Measurements from ENCODE around the gene NELL1. TPM values are rescaled to one million over a fixed set of nuclear protein-coding genes. Genes with fewer than 3 reads are reported as not detected.

NELL1 gene
- total RNA-seq, 2 donors from 2014 or later, result 0.19 TPM; not detected in 1

DNA sequence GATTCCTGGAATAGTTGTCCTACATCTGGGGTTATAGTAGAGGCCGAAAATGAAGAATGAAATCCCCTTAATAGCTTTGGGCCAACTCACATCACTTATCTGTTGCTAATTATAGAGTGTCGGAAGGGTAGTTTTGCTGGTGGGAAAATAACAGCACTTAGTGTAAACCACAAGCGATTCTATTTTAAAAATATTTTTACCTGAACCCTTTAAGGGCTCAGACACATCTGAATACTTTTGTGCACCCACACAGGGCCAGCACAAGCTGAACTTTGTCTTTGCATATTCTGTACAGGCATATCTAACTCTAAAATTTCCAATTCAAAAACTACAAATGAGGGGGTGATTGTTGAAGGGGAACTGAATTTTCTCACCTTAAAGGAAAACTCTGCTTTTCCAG is 42.4 kb upstream of the NELL1 start:
- TF ChIP-seq, protein P1, sequence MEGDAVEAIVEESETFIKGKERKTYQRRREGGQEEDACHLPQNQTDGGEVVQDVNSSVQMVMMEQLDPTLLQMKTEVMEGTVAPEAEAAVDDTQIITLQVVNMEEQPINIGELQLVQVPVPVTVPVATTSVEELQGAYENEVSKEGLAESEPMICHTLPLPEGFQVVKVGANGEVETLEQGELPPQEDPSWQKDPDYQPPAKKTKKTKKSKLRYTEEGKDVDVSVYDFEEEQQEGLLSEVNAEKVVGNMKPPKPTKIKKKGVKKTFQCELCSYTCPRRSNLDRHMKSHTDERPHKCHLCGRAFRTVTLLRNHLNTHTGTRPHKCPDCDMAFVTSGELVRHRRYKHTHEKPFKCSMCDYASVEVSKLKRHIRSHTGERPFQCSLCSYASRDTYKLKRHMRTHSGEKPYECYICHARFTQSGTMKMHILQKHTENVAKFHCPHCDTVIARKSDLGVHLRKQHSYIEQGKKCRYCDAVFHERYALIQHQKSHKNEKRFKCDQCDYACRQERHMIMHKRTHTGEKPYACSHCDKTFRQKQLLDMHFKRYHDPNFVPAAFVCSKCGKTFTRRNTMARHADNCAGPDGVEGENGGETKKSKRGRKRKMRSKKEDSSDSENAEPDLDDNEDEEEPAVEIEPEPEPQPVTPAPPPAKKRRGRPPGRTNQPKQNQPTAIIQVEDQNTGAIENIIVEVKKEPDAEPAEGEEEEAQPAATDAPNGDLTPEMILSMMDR (IDR thresholded peaks at IDR 0.05), result no peak
- intact Hi-C loops (cut with DNase I), result no loop called here
- no peak for DNase-seq

DNA sequence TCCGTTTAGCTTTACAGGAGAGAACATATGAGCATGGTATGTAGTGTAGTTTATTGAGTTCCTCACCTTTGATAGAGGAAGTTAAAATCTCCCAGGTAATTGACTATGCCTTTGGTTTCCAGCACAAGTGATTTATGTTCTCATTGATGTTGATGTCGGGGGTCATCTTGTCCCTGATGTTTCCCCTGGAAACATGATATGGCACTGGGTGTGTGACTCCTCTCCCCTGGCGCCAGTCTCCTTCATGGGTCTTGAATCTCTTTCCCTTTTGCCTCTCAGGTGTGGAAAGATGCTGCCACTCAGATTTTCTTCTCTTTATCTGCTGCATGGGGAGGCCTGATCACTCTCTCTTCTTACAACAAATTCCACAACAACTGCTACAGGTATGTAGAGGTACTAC is 41.7 kb upstream of the NELL1 start:
- Histone ChIP-seq H3K4me1 (no peaks in the 10 kb centered on the region), H3K4me3 (no peak overlapping the region), H3K27me3 (no peaks in the 10 kb centered on the region), H3K9me3 (no peaks in the 10 kb centered on the region), H3K9ac (ENCODE audit: low read depth in 2 of 2, low read length in 2 of 2) (no peak overlapping the region), H3K36me3 (no peaks in the 10 kb centered on the region), H3K27ac (no peak overlapping the region)
- no peak for DNase-seq
- intact Hi-C loops (cut with DNase I), result no loop called here
- TF ChIP-seq, protein P1 (IDR thresholded peaks at IDR 0.05), result no peak

More for the DNA sequence above, 42.4 kb upstream of the NELL1 start:
- Histone ChIP-seq H3K27ac (no peak overlapping the region), H3K9ac (ENCODE audit: low read depth in 2 of 2, low read length in 2 of 2) (no peak overlapping the region), H3K4me1 (no peaks in the 10 kb centered on the region), H3K27me3 (no peaks in the 10 kb centered on the region), H3K9me3 (no peaks in the 10 kb centered on the region), H3K36me3 (no peaks in the 10 kb centered on the region), H3K4me3 (no peak overlapping the region)

DNA sequence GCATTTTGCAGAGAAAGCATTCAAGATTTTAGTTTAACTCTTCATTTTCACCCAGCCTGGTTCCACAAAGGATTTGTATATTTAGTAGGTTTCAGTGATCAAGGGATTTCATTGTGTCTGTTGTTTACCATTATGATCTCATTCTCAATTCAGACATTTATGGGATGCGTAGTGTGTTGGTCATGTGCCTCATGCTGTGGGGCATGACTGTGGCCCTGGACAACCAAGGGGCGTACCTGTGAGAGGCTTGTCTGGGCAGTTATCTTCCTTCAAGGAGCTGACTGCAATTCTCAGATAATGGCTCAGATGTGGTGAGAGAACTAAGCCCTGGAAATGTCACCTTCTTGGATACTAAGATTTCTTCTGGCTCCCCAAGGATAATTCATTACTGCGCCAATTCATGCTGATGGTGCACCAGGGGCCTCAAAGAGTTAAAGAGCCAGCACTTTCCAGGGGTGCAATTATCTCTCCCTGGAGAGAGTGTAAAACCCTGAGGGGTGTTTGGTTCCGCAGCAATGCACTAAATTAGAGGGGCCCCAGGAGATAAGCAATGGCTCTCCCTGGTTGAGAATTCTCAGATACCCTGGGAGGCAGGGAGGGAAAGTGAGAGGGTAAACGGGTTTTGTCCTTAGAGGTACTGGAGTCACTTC is 37.7 kb upstream of the NELL1 start:
- Histone ChIP-seq H3K9ac (ENCODE audit: low read depth in 2 of 2, low read length in 2 of 2) (no peak overlapping the region), H3K27ac (no peak overlapping the region), H3K9me3 (no peaks in the 10 kb centered on the region), H3K4me3 (no peak overlapping the region), H3K36me3 (no peaks in the 10 kb centered on the region), H3K27me3 (no peaks in the 10 kb centered on the region), H3K4me1 (no peaks in the 10 kb centered on the region)
- no peak for DNase-seq
- TF ChIP-seq, protein P1 (IDR thresholded peaks at IDR 0.05), result no peak
- intact Hi-C loops (cut with DNase I), result no loop called here

DNA sequence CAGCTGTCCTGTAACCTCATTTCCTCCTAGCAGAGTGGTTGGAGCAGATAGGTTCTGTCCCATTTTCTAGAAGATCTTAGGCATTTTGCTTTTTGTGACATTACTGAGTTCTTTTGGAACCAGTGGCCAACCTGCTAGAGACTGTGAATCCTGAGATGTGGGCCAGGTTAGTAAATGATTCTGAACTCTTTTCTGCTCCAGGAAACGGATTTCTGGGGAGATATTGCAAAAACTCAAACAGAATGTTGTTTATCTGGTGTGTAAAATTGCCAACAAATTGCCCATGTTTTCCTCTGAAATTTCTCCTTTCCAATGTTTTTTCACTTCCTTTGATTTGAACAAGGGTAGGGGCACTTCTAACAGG is 37.2 kb upstream of the NELL1 start:
- no peaks in the 10 kb centered on the region for H3K36me3 ChIP-seq
- intact Hi-C loops (cut with DNase I), result no loop called here
- H3K4me1 ChIP-seq, result no peaks in the 10 kb centered on the region
- TF ChIP-seq, protein P1 (IDR thresholded peaks at IDR 0.05), result no peak
- no peak for DNase-seq
- no peaks in the 10 kb centered on the region for H3K9me3 ChIP-seq
- no peak overlapping the region for H3K4me3 ChIP-seq
- no peak overlapping the region for H3K27ac ChIP-seq
- no peaks in the 10 kb centered on the region for H3K27me3 ChIP-seq
- H3K9ac ChIP-seq (ENCODE audit: low read depth in 2 of 2, low read length in 2 of 2), result no peak overlapping the region

DNA sequence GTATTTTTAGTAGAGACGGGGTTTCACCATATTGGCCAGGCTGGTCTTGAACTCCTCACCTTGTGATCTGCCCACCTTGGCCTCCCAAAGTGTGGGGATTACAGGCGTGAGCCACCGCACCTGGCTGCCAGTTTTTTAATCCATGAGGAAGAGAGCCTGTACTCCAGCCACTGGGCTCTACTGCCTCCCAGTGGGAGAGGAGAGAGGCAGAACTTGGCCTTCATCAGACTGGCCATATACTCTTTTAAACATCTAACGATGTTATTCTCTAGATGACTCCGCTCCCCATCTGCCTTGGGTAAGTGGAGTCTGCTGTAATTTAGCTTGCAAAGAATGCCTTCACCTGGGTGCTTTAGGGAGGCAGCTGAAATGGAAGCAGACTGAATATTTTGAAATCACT is 35.3 kb upstream of the NELL1 start:
- no peak for DNase-seq
- Histone ChIP-seq H3K4me3 (no peak overlapping the region), H3K36me3 (no peaks in the 10 kb centered on the region), H3K4me1 (no peaks in the 10 kb centered on the region), H3K9me3 (no peaks in the 10 kb centered on the region), H3K27ac (no peak overlapping the region), H3K27me3 (no peaks in the 10 kb centered on the region), H3K9ac (ENCODE audit: low read depth in 2 of 2, low read length in 2 of 2) (no peak overlapping the region)
- intact Hi-C loops (cut with DNase I), result no loop called here
- TF ChIP-seq, protein P1 (IDR thresholded peaks at IDR 0.05), result no peak

Measured in colonic mucosa (tissue), 4 donors.